Tibial nerve (tissue), 4 donors: Measurements from ENCODE around the gene SLAMF8. TPM values are rescaled to one million over a fixed set of nuclear protein-coding genes. Genes with fewer than 3 reads are reported as not detected.

ENCODE experiments used
- DNase-seq, 2 donors: peaks; one replicate each; pipeline ENCODE4 v3.0.0-alpha.2; 2019; ENCODE audit warnings: low spot score in 2 of 2
- H3K27ac ChIP-seq, 4 donors: fragments of 200-600 bp; sonication (generic) in 3 of 4; one replicate each; pipeline ENCODE4 v1.5.1; 2017 to 2019; ENCODE audit warnings: mild to moderate bottlenecking in 1 of 4
- H3K27me3 ChIP-seq, 2 donors: fragments of 200-600 bp; sonication (generic) in 1 of 2; one replicate each; pipeline versions ENCODE4 v1.5.1 to v1.6.0; 2017 to 2019
- H3K36me3 ChIP-seq, 3 donors: fragments of 200-600 bp; sonication (generic); one replicate each; pipeline ENCODE4 v1.5.1; 2018 to 2019
- H3K4me1 ChIP-seq, 4 donors: fragments of 200-600 bp; sonication (generic) in 3 of 4; one replicate each; pipeline ENCODE4 v1.5.1; 2017 to 2019
- H3K4me3 ChIP-seq, 4 donors: fragments of 200-600 bp; sonication (generic) in 3 of 4; one replicate each; pipeline ENCODE4 v1.5.1; 2017 to 2019; ENCODE audit warnings: mild to moderate bottlenecking in 1 of 4, moderate library complexity in 1 of 4
- H3K9me3 ChIP-seq, 4 donors: fragments of 200-600 bp; sonication (generic) in 3 of 4; one replicate each; pipeline ENCODE4 v1.5.1; 2017 to 2019
- EP300 ChIP-seq, 2 donors: sonication (generic); formaldehyde crosslinking; IDR thresholded peaks; one replicate each; pipeline ENCODE4 v1.6.1; 2017; ENCODE audit warnings: antibody characterized with exemption in 2 of 2, mild to moderate bottlenecking in 1 of 2
- POLR2A ChIP-seq, 2 donors: fragments of 450-650 bp; IDR thresholded peaks; one replicate each; pipeline ENCODE4 v1.6.1; 2017; ENCODE audit warnings: antibody characterized with exemption in 2 of 2, mild to moderate bottlenecking in 2 of 2, moderate library complexity in 2 of 2
- WGBS, 2 donors: methylation state at CpG; one replicate each; pipeline ENCODE4 v1.1.5; 2018; 5-methylcytosine and 5-hydroxymethylcytosine counted together
- total RNA-seq, 4 donors: library from RNA; depleted of rRNA; stranded (reverse); fragments of >200 nt; gene quantifications; one replicate each; pipeline ENCODE4 v1.1.0, GENCODE V29; 2016
- TF ChIP-seq, protein P1 (sequence below), 5 experiments: fragments of 200-600 bp in 3 of 5; fragments of 450-650 bp in 2 of 5; sonication (generic) in 3 of 5; IDR thresholded peaks; one replicate each; pipeline ENCODE4 v1.5.1; 2016 to 2019; ENCODE audit warnings: antibody characterized with exemption in 5 of 5, mild to moderate bottlenecking in 3 of 5, moderate library complexity in 2 of 5

Gene SLAMF8
- total RNA-seq, 4 donors from 2014 or later = 2.2 to 6.9 (median 3.7) TPM

DNA sequence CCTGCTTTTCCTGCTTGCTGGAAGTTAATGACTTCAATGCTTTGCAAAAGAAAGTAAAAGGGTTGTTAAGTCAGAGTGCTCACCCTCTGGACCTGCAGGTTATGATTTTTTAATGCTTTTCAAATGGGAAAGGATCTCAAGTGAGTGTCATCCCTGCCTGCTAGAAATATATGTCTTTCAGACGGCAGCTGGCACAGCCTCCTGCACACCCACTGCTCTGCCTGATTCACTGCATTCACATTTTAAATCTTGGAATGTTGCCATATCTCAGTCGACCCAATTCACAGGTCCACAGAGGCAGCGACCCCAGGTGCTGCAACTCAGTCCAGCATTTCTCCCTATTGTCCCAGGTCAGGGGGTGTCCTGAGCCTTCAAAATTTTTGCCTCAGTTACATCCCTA, 35.2 kb upstream of the SLAMF8 start:
- TF ChIP-seq EP300 (IDR thresholded peaks at IDR 0.05) (no peak), POLR2A (IDR thresholded peaks at IDR 0.05) (no peak)
- TF ChIP-seq, protein P1, sequence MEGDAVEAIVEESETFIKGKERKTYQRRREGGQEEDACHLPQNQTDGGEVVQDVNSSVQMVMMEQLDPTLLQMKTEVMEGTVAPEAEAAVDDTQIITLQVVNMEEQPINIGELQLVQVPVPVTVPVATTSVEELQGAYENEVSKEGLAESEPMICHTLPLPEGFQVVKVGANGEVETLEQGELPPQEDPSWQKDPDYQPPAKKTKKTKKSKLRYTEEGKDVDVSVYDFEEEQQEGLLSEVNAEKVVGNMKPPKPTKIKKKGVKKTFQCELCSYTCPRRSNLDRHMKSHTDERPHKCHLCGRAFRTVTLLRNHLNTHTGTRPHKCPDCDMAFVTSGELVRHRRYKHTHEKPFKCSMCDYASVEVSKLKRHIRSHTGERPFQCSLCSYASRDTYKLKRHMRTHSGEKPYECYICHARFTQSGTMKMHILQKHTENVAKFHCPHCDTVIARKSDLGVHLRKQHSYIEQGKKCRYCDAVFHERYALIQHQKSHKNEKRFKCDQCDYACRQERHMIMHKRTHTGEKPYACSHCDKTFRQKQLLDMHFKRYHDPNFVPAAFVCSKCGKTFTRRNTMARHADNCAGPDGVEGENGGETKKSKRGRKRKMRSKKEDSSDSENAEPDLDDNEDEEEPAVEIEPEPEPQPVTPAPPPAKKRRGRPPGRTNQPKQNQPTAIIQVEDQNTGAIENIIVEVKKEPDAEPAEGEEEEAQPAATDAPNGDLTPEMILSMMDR (IDR thresholded peaks at IDR 0.05) = no peak
- H3K4me3 ChIP-seq = no peak overlapping the region
- no peak overlapping the region for H3K27ac ChIP-seq
- no peaks in the 10 kb centered on the region for H3K36me3 ChIP-seq
- peaks cover 0 to 8% of the 10 kb centered on the region in 2 donors for H3K27me3 ChIP-seq
- H3K9me3 ChIP-seq = no peaks in the 10 kb centered on the region
- 16 to 24% methylated on average over 3 of the region's 3 CpGs for WGBS, 2 donors
- peaks cover 0 to 6% (median 0%) of the 10 kb centered on the region in 4 donors for H3K4me1 ChIP-seq
- no peak for DNase-seq

DNA sequence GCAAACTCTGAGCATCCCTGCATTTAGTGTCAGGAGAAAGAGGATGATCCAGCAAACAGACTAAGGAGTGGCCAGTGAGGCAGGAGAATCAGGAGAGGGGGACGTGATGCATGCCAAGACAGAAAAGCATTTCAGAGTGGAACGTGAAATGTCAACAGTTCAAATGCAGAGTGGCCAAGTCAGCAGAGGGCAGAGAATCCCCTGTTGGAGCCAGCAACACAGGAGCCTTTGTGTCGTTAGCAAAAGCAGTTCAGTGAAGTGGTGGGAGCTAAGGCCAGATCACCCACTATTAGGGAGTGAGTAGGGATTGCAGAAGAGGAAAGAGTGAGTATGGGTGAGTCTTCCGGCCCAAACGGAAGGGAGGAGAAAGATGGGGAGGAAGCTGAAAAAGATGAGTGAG, 31.1 kb upstream of the SLAMF8 start:
- H3K27ac ChIP-seq = no peak overlapping the region
- 23 to 26% methylated on average over 5 of the region's 5 CpGs for WGBS, 2 donors
- no peaks in the 10 kb centered on the region for H3K36me3 ChIP-seq
- TF ChIP-seq, protein P1 (IDR thresholded peaks at IDR 0.05) = no peak
- TF ChIP-seq POLR2A (IDR thresholded peaks at IDR 0.05) (no peak), EP300 (IDR thresholded peaks at IDR 0.05) (no peak)
- no peaks in the 10 kb centered on the region for H3K9me3 ChIP-seq
- no peak for DNase-seq
- H3K4me1 ChIP-seq = peaks cover 0 to 10% (median 0%) of the 10 kb centered on the region in 4 donors
- peaks cover 0 to 12% of the 10 kb centered on the region in 2 donors for H3K27me3 ChIP-seq
- H3K4me3 ChIP-seq = no peak overlapping the region

DNA sequence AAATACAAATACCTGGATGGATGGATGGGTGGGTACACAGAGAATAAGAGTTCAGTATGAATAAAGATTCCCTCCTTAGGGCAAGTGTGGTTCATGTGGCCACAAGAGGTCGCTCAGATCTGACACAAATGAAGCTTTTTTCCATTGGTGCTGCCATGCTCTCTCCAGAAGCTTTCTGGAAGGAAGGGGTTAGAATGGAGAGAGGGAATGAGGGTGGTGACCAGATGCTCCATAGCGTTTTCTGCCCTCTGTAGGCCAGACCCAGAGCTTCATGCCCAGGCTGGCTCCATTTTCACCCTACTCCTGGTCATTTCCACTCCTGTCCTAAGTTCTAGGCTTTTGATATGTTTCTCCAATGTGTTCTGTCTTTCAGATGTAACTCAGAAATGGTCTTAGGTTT, 27.8 kb upstream of the SLAMF8 start:
- 7 to 16% methylated on average over 2 of the region's 2 CpGs for WGBS, 2 donors
- no peaks in the 10 kb centered on the region for H3K36me3 ChIP-seq
- H3K9me3 ChIP-seq = no peaks in the 10 kb centered on the region
- H3K4me1 ChIP-seq = peaks cover 0 to 10% (median 0%) of the 10 kb centered on the region in 4 donors
- no peak overlapping the region for H3K4me3 ChIP-seq
- no peak for TF ChIP-seq POLR2A (IDR thresholded peaks at IDR 0.05)
- TF ChIP-seq, protein P1 (IDR thresholded peaks at IDR 0.05) = peak; percentile 46 to 82 (median 64)
- peak; percentile 41 to 74 for DNase-seq
- no peak overlapping the region for H3K27ac ChIP-seq
- peaks cover 0 to 9% of the 10 kb centered on the region in 2 donors for H3K27me3 ChIP-seq

DNA sequence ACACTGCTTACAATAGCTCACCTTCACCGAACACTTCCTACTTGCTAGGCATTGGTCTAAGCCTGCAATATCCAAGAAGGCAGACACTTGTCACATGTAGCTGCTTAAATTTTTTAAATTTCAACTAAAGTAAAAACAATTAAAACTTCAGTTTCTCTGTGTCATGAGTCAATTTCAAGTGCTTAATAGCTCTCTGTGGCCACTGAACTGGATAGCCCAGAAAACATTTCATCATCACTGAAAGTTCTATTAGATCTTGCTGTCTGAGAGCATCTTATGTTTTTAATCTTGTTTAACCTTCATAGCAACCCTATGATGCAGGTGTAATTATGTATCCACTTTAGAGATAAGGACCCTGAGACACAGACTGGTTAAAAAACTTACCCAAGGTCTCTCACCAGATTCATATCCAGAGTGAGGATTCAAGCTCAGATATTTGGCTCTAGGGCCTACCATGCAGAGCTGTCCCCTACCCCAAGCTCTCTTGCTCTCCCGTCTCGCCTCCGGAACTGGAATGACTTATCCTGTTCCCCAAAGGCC, 27.2 kb upstream of the SLAMF8 start:
- DNase-seq = no peak
- Histone ChIP-seq H3K4me1 (peaks cover 0 to 10% (median 0%) of the 10 kb centered on the region in 4 donors), H3K9me3 (no peaks in the 10 kb centered on the region), H3K36me3 (no peaks in the 10 kb centered on the region), H3K4me3 (no peak overlapping the region), H3K27ac (no peak overlapping the region), H3K27me3 (peaks cover 0 to 9% of the 10 kb centered on the region in 2 donors)
- TF ChIP-seq, protein P1 (IDR thresholded peaks at IDR 0.05) = no peak
- TF ChIP-seq POLR2A (IDR thresholded peaks at IDR 0.05) (no peak), EP300 (IDR thresholded peaks at IDR 0.05) (no peak)
- 92 to 97% methylated on average over 4 of the region's 4 CpGs for WGBS, 2 donors

DNA sequence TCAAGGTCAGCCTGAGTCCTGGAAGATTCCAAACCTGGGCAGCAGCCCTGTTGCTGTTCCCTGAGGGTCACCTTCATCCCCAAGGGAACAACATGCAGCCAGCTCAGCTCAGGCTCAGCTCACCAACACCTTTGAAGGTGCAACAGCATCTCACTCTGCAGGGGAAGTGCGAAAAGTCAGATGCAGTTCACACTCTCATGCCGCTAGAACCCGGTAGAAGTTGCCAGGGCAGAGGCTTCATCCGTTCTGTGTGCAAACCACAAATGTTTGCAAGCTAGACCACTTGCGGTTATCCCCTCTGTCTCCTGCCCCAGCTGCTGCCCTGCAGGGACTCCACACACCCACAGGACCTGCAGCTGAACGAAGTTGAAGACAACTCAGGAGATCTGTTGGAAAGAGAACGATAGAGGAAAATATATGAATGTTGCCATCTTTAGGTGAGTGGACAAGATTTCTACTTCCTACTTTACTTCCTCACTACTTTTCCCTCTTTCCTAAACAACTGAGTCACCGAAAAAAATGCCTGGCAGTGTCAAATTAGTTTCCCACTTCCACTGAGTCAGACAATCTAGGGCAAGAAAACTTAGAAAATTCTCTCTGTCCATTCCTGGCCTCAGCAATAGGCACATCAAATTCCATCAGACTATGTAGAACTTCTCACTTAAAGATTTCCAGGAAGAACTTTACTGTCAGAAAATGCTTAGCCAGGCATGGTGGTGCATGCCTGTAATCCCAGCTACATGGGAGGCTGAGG, 26.3 kb upstream of the SLAMF8 start:
- no peak for TF ChIP-seq POLR2A (IDR thresholded peaks at IDR 0.05)
- TF ChIP-seq, protein P1 (IDR thresholded peaks at IDR 0.05) = no peak
- no peak for TF ChIP-seq EP300 (IDR thresholded peaks at IDR 0.05)
- no peak for DNase-seq
- H3K36me3 ChIP-seq = no peaks in the 10 kb centered on the region
- H3K27me3 ChIP-seq = peaks cover 0 to 9% of the 10 kb centered on the region in 2 donors
- WGBS, 2 donors = 77 to 80% methylated on average over 8 of the region's 8 CpGs
- no peaks in the 10 kb centered on the region for H3K9me3 ChIP-seq
- H3K27ac ChIP-seq = no peak overlapping the region
- H3K4me1 ChIP-seq = peaks cover 0 to 8% (median 0%) of the 10 kb centered on the region in 4 donors
- no peak overlapping the region for H3K4me3 ChIP-seq
